T-helper 2 cell treated with Interferon-gamma antibody and Interleukin-4, amounts not matched to agents 5 μg/mL and 100 μg/mL, for 36 hours (primary cell): ENCODE measurements around the gene NTRK3.

ENCODE experiments used
- DNase-seq: peaks from one replicate; pipeline ENCODE4 v3.0.0; 2021; ENCODE audit warnings: low spot score
- H3K27ac Mint-ChIP-seq: one replicate; pipeline ENCODE4 v1.8.0; 2021; ENCODE audit warnings: mild to moderate bottlenecking, mixed read lengths
- H3K27me3 Mint-ChIP-seq: one replicate; pipeline ENCODE4 v1.8.0; 2021; ENCODE audit warnings: low read depth, mixed read lengths
- H3K36me3 Mint-ChIP-seq: one replicate; pipeline ENCODE4 v1.8.0; 2021; ENCODE audit warnings: low read depth, mixed read lengths
- H3K4me1 Mint-ChIP-seq: one replicate; pipeline ENCODE4 v1.8.0; 2021; ENCODE audit warnings: low read depth, mixed read lengths
- H3K4me3 Mint-ChIP-seq: one replicate; pipeline ENCODE4 v1.8.0; 2022; ENCODE audit warnings: mild to moderate bottlenecking, moderate library complexity, mixed read lengths
- H3K9me3 Mint-ChIP-seq: one replicate; pipeline ENCODE4 v1.8.0; 2021; ENCODE audit warnings: mixed read lengths

NTRK3 gene

DNA sequence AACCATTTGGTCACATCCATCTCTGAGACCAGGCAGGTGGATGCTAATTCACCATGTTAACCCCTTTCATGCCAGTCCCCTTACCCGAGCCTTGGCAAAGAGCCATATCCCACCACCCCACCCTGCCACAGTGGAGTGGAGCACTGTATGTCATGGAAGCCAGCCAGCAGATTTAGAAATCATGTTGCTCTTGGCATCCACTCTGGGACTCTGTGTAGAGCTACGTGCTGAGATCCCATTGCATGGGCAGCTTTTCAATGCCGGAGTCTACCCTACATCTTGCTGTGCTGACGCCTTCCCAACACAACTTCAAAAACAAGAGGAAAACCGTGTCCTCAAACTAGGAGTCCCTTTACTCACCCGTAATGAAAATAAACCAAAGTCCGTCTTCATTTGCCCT lies 131.0 kb downstream of the NTRK3 start:
- Mint-ChIP-seq H3K27me3 (peaks cover 2% of the 10 kb centered on the region), H3K4me3 (no peak overlapping the region), H3K36me3 (no peaks in the 10 kb centered on the region)

DNA sequence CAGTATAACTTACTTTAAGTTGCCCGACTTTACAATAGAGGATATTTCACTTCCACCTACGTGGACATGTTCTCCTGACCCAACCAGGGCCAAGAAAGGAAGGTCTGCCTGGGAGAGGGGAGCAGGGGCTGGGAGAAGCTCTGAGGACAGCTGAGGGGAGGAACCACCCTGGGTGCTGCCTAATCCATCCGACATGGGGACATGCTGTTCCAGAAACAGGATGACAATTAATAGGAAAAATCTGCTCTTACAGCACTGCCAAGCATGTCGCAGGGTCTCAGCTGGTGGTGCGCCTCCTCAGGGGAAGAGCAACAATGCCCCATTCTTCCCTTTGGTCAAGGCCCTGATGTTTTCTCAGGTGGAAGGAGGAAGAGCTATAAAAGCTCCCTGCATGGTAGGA lies 132.3 kb downstream of the NTRK3 start:
- H3K27me3 Mint-ChIP-seq, result peaks cover 4% of the 10 kb centered on the region
- DNase-seq, result no peak
- H3K9me3 Mint-ChIP-seq, result no peaks in the 10 kb centered on the region
- no peaks in the 10 kb centered on the region for H3K36me3 Mint-ChIP-seq
- no peak overlapping the region for H3K27ac Mint-ChIP-seq
- H3K4me1 Mint-ChIP-seq, result peaks cover 1% of the 10 kb centered on the region
- no peak overlapping the region for H3K4me3 Mint-ChIP-seq

More for the DNA sequence above, 131.0 kb downstream of the NTRK3 start:
- H3K4me1 Mint-ChIP-seq, result peaks cover 1% of the 10 kb centered on the region
- H3K9me3 Mint-ChIP-seq, result no peaks in the 10 kb centered on the region
- H3K27ac Mint-ChIP-seq, result no peak overlapping the region
- DNase-seq, result no peak

DNA sequence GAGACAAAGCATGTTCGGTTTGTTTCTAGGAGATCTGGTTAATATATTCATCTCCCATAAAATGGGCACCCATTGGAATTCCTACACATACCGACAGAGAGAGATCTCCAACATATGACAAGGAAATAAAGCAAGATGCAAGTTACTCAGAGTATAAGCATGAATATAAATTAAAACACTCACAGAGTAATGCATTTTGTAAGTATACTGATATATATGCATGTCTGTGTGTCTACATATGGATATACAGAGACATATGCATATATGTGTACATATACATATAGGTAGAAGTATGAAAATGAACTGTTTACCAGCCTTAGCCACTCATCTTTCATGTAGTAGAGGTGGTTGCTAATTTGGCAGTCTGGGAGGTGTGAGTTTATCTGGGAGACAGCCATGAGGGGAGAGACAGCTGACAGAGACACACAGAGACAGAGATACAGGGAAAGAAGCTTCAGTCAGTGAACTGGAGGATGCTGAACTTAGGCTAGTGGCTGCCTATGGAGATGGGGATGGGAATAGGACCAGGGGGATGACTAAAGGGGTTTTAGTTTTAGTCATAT lies 134.5 kb downstream of the NTRK3 start:
- H3K27ac Mint-ChIP-seq, result no peak overlapping the region
- H3K36me3 Mint-ChIP-seq, result no peaks in the 10 kb centered on the region
- no peak for DNase-seq
- H3K4me1 Mint-ChIP-seq, result peaks cover 1% of the 10 kb centered on the region
- peaks cover 2% of the 10 kb centered on the region for H3K27me3 Mint-ChIP-seq
- no peak overlapping the region for H3K4me3 Mint-ChIP-seq
- no peaks in the 10 kb centered on the region for H3K9me3 Mint-ChIP-seq

DNA sequence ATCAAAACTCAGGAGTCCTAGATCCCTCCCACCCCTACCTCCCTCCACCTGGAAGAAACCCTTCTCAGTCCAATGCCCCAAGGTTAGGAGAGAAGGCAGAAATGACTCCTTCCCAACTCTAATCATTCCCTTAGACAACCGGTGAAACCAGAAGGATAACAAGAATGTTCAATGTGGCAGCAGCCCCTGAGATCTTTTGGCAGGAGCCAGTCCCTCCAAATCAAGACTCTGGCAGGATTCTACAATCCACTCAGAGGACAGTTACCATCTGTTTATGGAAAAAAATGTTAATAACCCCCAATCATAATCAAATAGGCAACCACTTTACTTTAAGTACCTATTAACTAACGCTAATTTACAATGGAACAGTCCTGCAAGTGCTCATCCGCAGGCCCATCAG lies 136.5 kb downstream of the NTRK3 start:
- peaks cover 2% of the 10 kb centered on the region for H3K27me3 Mint-ChIP-seq

DNA sequence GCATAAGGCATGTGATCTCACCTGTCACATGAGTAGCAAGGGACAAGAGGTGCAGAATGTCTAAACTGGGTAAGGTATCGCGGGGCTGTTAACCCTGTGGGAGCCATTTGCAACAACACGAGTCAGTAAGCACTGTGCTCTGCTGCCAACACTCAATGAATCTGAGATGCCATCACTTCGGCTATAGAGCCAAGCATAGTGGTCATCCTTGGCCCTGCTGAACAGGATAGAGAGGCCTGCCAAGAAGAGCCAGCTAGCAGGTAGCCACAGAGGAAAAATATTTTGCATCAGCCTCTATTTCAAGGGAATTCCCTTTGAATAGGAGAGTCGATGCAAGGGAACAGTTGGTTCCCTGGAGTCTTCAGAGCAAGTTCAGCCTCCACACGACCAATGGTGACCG lies 137.8 kb downstream of the NTRK3 start:
- H3K4me1 Mint-ChIP-seq, result no peaks in the 10 kb centered on the region
- H3K27ac Mint-ChIP-seq, result no peak overlapping the region
- H3K9me3 Mint-ChIP-seq, result no peaks in the 10 kb centered on the region
- peaks cover 2% of the 10 kb centered on the region for H3K27me3 Mint-ChIP-seq
- no peaks in the 10 kb centered on the region for H3K36me3 Mint-ChIP-seq
- DNase-seq, result no peak
- no peak overlapping the region for H3K4me3 Mint-ChIP-seq

More for the DNA sequence above, 136.5 kb downstream of the NTRK3 start:
- Mint-ChIP-seq H3K9me3 (no peaks in the 10 kb centered on the region), H3K4me1 (no peaks in the 10 kb centered on the region), H3K27ac (no peak overlapping the region), H3K36me3 (no peaks in the 10 kb centered on the region), H3K4me3 (no peak overlapping the region)
- DNase-seq, result no peak

DNA sequence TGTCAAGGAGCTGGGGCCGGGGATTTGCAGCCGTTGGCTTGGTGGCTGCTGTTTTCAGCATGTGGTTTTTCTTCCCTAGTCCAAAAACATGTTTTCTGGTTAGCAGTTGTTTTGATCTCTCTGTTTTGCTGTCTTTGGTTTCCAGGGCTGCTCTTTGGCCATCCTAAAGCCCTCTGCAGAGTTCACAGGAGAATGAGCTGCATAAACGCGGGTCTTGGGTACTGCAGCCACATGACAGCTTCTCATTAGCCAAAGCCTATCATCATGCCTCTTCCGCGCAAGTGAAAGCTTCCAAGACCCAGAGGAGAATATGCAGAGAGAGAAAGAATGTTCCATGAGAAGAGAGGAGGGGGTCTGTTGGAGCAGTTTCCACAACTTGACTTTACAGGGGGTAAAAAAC lies 138.5 kb downstream of the NTRK3 start:
- DNase-seq, result no peak
- H3K27ac Mint-ChIP-seq, result no peak overlapping the region
- no peaks in the 10 kb centered on the region for H3K36me3 Mint-ChIP-seq
- peaks cover 2% of the 10 kb centered on the region for H3K27me3 Mint-ChIP-seq
- H3K9me3 Mint-ChIP-seq, result no peaks in the 10 kb centered on the region
- no peak overlapping the region for H3K4me3 Mint-ChIP-seq
- no peaks in the 10 kb centered on the region for H3K4me1 Mint-ChIP-seq

DNA sequence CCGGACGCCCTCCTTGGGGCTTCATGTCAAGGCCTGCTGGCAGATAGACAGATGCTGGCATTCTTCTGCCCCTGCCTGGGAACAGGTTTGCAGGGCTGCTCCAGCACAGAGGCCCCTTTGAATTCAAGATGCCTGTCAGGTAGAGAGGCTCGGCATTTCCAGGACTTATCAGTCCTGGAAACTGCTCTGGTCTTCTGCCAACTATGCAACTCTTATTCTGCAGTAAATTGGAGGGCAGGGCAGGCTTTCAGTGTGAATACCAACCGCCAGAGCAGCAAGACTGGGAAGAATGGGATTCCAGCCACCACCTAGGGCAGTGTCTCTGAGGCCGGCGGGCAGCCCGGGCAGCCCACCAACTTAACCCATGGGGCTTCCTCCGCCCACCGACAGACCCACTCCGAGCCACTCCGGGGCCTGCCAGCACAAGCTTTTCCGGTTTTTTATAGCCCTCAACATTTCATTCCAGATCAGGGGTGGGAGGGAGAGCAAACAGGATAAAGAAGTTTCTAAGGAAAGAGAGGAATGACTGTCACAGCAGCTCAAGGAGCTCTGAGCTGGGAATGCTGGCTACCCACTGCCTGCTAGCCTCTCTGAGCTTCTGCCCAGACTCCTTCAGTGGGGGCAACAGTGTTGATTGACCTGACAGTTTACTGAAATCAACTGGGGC lies 140.9 kb downstream of the NTRK3 start:
- Mint-ChIP-seq H3K36me3 (no peaks in the 10 kb centered on the region), H3K9me3 (no peaks in the 10 kb centered on the region), H3K27ac (no peak overlapping the region), H3K4me3 (no peak overlapping the region), H3K4me1 (no peaks in the 10 kb centered on the region), H3K27me3 (peaks cover 2% of the 10 kb centered on the region)
- DNase-seq, result no peak

DNA sequence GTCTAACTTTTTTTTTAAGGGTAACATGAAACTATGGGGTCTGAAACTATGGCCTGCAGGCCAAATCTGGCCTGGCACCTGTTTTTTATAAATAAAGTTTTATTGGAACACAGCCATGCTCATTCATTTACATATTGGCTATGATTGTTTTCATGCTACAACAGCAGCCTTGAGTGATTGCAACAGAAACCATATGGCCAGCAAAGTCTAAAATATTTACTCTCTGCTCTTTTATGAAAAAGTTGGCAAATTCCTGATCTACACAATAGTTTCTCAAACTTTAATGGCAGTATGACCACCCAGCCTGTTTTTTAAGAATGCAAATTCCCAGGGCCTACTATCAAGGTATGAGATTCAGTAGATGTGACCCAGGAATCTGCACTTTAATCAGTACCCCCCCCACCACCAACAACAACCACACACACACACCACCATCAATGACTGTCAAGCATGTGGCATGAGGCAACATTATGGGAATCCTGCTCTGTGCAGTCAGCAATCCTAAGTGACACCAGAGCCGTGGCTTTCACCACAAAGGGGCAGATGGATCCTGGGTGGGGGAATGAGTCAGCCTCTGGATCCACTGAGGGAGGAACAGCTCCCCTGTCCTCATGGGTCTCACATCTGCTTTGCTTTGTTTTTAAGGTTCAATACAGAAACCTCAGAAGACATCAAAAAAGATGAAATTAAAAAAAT lies 142.8 kb downstream of the NTRK3 start:
- H3K27me3 Mint-ChIP-seq, result no peaks in the 10 kb centered on the region
- no peak for DNase-seq
- no peak overlapping the region for H3K4me3 Mint-ChIP-seq
- no peaks in the 10 kb centered on the region for H3K9me3 Mint-ChIP-seq
- H3K36me3 Mint-ChIP-seq, result no peaks in the 10 kb centered on the region
- no peak overlapping the region for H3K27ac Mint-ChIP-seq
- H3K4me1 Mint-ChIP-seq, result no peaks in the 10 kb centered on the region

DNA sequence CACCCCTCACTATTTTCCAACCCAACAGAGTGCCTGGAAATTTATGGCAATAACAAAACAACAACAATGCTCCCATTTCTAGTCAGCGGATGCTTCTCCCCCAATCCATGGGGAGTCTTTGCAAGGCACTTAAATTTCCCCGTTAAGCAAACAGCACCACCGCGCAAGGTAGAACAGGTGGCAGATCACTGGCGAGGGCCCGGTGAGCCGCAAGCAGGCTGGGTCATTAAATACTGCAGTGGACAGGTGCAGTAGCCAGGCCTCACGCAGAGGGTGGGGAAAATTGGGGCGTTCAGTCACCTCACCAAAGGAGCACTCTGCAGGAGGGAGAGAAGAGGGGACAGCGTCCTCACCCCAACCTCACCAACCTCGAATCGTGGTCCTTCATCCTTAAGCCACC lies 147.5 kb downstream of the NTRK3 start:
- no peak for DNase-seq
- no peak overlapping the region for H3K27ac Mint-ChIP-seq
- H3K4me3 Mint-ChIP-seq, result no peak overlapping the region
- H3K9me3 Mint-ChIP-seq, result no peaks in the 10 kb centered on the region
- no peaks in the 10 kb centered on the region for H3K36me3 Mint-ChIP-seq
- H3K4me1 Mint-ChIP-seq, result no peaks in the 10 kb centered on the region
- no peaks in the 10 kb centered on the region for H3K27me3 Mint-ChIP-seq

DNA sequence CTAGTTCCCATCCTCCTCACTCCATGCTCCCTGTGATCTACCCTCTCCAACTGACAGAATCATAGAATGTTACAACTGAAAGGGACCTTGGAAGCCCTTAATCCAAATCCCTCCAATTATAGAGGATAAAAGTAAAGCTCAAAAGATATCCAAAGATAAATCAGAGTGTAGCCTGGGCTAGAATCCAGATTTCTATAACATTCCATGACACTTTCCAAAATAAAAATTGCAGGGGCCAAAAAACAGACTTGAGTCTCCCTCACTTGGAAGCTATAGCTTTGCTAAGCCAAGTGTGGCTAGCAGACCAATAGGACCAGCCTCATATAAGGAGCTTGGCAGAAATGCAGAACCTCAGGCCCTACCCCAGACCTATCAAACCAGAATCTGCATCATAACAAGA lies 148.1 kb downstream of the NTRK3 start:
- Mint-ChIP-seq H3K27me3 (no peaks in the 10 kb centered on the region), H3K36me3 (no peaks in the 10 kb centered on the region), H3K4me1 (no peaks in the 10 kb centered on the region), H3K9me3 (no peaks in the 10 kb centered on the region), H3K4me3 (no peak overlapping the region), H3K27ac (no peak overlapping the region)
- no peak for DNase-seq

DNA sequence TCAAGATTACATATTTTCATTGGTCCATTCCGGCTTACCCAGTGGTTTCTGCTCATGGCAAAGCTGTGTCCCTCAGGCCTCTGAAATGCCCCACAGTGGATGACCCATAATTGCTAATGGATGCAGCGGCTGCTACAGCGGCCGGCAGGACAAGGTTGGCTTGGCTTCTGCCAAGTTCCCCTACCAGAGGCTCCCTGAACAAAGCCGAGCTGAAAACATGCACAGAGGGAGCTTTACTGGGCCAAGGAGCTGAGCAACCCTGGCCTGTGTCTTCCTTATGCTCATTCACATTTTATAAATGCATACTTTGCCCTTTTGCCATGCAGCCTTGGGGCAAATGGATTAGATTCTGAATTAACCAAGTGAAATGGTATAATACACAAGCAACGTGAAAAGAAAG lies 150.5 kb downstream of the NTRK3 start:
- Mint-ChIP-seq H3K4me1 (no peaks in the 10 kb centered on the region), H3K9me3 (no peaks in the 10 kb centered on the region), H3K4me3 (no peak overlapping the region), H3K27ac (no peak overlapping the region), H3K36me3 (no peaks in the 10 kb centered on the region), H3K27me3 (no peaks in the 10 kb centered on the region)
- DNase-seq, result no peak

DNA sequence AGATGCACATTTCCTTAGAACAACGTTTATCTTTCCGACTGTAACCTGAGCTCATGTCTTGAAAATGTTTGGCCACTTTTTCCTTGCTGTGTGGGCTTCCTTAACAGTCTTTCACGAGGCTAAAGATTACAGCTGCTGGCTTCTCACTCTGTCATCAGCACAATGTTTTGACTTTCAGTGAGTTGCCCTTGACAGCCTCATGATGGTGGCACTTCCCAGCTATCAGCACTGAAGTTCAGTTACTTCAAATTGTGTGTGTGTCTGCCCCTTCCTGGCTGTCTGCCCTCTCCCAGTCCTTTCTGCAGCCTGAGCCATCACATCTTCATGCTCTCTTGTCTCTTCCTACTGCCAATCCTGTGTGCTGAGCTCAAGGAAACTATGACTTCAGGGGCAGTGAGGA lies 152.2 kb downstream of the NTRK3 start:
- Mint-ChIP-seq H3K27ac (no peak overlapping the region), H3K36me3 (no peaks in the 10 kb centered on the region), H3K4me3 (no peak overlapping the region), H3K4me1 (no peaks in the 10 kb centered on the region), H3K27me3 (no peaks in the 10 kb centered on the region), H3K9me3 (no peaks in the 10 kb centered on the region)
- no peak for DNase-seq

DNA sequence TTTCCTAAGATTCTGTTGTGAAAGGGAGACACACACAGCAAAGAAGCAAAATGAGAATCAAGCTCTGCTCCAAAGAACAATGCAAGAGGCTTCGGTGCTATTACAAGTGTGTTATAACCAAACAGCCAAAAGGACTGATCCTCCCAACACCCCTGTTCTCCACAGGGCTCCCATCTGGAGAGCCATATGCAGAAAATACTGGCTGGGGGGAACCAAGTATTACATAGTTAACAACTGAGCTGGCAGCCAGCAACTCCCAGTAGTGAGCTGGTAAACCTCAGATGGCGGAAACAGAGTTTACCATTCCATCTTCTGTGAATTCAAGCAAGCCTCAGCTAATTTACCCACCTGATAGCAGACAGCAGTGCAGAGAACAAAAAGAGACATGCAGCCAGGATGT lies 156.4 kb downstream of the NTRK3 start:
- no peak for DNase-seq
- no peaks in the 10 kb centered on the region for H3K36me3 Mint-ChIP-seq
- H3K9me3 Mint-ChIP-seq, result no peaks in the 10 kb centered on the region
- no peaks in the 10 kb centered on the region for H3K4me1 Mint-ChIP-seq
- H3K27me3 Mint-ChIP-seq, result no peaks in the 10 kb centered on the region
- H3K27ac Mint-ChIP-seq, result no peak overlapping the region
- no peak overlapping the region for H3K4me3 Mint-ChIP-seq

DNA sequence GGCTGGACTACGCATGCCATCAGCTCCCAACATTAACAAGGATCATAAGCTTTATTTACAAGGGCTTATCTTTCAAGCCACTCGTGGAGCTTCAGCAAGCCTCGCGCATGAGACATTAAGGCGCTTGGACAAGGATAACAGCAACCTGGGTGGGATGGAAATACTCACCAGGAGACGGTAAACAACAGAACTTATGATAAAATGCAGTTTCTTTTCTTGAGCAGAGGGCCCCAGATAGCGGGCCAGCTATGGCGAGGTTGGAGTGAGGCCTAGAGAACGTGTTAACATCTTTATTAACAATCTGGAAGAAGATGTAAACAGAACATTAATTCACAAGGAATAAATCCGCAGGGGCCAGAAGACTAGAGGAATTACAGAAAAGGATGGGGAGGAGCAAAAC lies 158.2 kb downstream of the NTRK3 start:
- no peaks in the 10 kb centered on the region for H3K27me3 Mint-ChIP-seq
- no peaks in the 10 kb centered on the region for H3K36me3 Mint-ChIP-seq
- H3K9me3 Mint-ChIP-seq, result no peaks in the 10 kb centered on the region
- DNase-seq, result no peak
- H3K4me1 Mint-ChIP-seq, result no peaks in the 10 kb centered on the region
- no peak overlapping the region for H3K4me3 Mint-ChIP-seq
- no peak overlapping the region for H3K27ac Mint-ChIP-seq
